Measurements from ENCODE around the gene GSG1L2.

- TF ChIP-seq CTCF (IDR thresholded peaks at IDR 0.05; ENCODE audit: insufficient read depth, low read depth, low read length) (no peak), EZH2 (IDR thresholded peaks at IDR 0.05; ENCODE audit: insufficient read depth, low read length) (no peak)
These were observed 21.5 kb upstream of the GSG1L2 start for GRCh38 chr17:9843152-9844010.
